Measurements from ENCODE around the gene CKAP5.

CKAP5 gene

DNA sequence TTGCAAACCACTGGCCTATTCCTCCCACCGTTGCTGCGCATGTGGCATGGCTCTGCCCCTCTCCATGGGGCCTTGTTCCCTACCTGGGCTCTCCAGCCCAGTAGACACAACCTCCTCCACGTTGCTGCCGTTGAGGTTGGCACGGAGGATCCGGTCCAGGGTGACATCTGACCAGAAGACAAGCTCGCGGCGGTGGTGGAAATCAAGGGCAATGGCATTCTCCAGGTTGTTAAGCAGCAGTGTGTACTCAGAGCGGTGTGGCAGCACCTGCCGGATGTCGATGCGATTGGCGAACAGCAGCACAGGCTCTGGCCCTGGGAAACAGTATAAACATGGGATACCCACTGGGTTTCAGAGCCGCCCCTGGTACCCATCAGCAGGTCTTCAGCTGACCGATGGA lies 48.4 kb upstream of the CKAP5 start:
- TF ChIP-seq TOX (CRISPR knock-in tag; IDR thresholded peaks at IDR 0.05; ENCODE audit: borderline replicate concordance) (no peak), PPARA (CRISPR knock-in tag; IDR thresholded peaks at IDR 0.05; ENCODE audit: borderline replicate concordance) (no peak), ZNF565 (CRISPR knock-in tag; conservative IDR thresholded peaks at IDR 0.05; ENCODE audit: low read depth) (no peak), TCF4 (CRISPR knock-in tag; IDR thresholded peaks at IDR 0.05; ENCODE audit: borderline replicate concordance) (no peak), CSDC2 (CRISPR knock-in tag; IDR thresholded peaks at IDR 0.05) (no peak), CREB5 (CRISPR knock-in tag; IDR thresholded peaks at IDR 0.05; ENCODE audit: low read depth) (no peak), ZNF70 (CRISPR knock-in tag; IDR thresholded peaks at IDR 0.05) (no peak), OSR1 (CRISPR knock-in tag; IDR thresholded peaks at IDR 0.05) (no peak), ARNTL (CRISPR knock-in tag; IDR thresholded peaks at IDR 0.05; ENCODE audit: borderline replicate concordance, low read depth) (no peak), CSRNP3 (CRISPR knock-in tag; IDR thresholded peaks at IDR 0.05) (no peak), SNAI2 (CRISPR knock-in tag; IDR thresholded peaks at IDR 0.05) (no peak), BACH2 (CRISPR knock-in tag; IDR thresholded peaks at IDR 0.05; ENCODE audit: borderline replicate concordance) (no peak), ZFP30 (CRISPR knock-in tag; IDR thresholded peaks at IDR 0.05) (no peak), ESRRG (CRISPR knock-in tag; IDR thresholded peaks at IDR 0.05) (no peak), POU6F1 (CRISPR knock-in tag; IDR thresholded peaks at IDR 0.05; ENCODE audit: borderline replicate concordance, low read depth) (no peak), ZNF8 (CRISPR knock-in tag; IDR thresholded peaks at IDR 0.05) (no peak), ZC3H10 (CRISPR knock-in tag; IDR thresholded peaks at IDR 0.05) (no peak), GLIS3 (CRISPR knock-in tag; IDR thresholded peaks at IDR 0.05) (no peak)
- TF ChIP-seq, protein P1, sequence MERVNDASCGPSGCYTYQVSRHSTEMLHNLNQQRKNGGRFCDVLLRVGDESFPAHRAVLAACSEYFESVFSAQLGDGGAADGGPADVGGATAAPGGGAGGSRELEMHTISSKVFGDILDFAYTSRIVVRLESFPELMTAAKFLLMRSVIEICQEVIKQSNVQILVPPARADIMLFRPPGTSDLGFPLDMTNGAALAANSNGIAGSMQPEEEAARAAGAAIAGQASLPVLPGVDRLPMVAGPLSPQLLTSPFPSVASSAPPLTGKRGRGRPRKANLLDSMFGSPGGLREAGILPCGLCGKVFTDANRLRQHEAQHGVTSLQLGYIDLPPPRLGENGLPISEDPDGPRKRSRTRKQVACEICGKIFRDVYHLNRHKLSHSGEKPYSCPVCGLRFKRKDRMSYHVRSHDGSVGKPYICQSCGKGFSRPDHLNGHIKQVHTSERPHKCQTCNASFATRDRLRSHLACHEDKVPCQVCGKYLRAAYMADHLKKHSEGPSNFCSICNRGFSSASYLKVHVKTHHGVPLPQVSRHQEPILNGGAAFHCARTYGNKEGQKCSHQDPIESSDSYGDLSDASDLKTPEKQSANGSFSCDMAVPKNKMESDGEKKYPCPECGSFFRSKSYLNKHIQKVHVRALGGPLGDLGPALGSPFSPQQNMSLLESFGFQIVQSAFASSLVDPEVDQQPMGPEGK (CRISPR knock-in tag; IDR thresholded peaks at IDR 0.05; ENCODE audit: borderline replicate concordance), result no peak

DNA sequence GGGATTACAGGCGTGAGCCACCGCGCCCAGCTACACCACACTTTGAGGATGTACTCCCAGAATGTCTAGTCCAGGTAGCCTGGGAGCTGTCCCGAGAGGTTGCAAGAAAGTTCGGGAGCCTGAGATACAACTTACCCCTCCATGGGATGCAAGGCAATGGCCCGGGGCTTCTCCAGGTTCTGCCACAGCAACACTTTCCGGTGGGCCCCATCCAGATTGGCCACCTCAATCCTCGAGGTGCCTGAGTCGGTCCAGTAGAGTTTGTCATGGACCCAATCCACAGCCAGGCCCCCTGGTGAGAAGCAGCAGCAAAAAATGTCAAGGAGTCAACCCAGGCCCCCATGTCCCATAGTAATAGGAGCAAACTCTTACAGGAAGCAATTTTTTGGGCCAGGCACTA lies 46.8 kb upstream of the CKAP5 start:
- no peak for ATAC-seq
- TF ChIP-seq SNAI2 (CRISPR knock-in tag; IDR thresholded peaks at IDR 0.05), result no peak
- no peak for TF ChIP-seq ARNTL (CRISPR knock-in tag; IDR thresholded peaks at IDR 0.05; ENCODE audit: borderline replicate concordance, low read depth)
- no peak for TF ChIP-seq ZC3H10 (CRISPR knock-in tag; IDR thresholded peaks at IDR 0.05)
- no peak for TF ChIP-seq CREB5 (CRISPR knock-in tag; IDR thresholded peaks at IDR 0.05; ENCODE audit: low read depth)
- TF ChIP-seq OSR1 (CRISPR knock-in tag; IDR thresholded peaks at IDR 0.05), result no peak
- TF ChIP-seq ZFP30 (CRISPR knock-in tag; IDR thresholded peaks at IDR 0.05), result no peak
- TF ChIP-seq TOX (CRISPR knock-in tag; IDR thresholded peaks at IDR 0.05; ENCODE audit: borderline replicate concordance), result no peak
- no peak for TF ChIP-seq ESRRG (CRISPR knock-in tag; IDR thresholded peaks at IDR 0.05)
- no peak for TF ChIP-seq CSRNP3 (CRISPR knock-in tag; IDR thresholded peaks at IDR 0.05)
- no peak for TF ChIP-seq ZNF70 (CRISPR knock-in tag; IDR thresholded peaks at IDR 0.05)
- TF ChIP-seq, protein P1 (CRISPR knock-in tag; IDR thresholded peaks at IDR 0.05; ENCODE audit: borderline replicate concordance), result no peak
- TF ChIP-seq, protein P2, sequence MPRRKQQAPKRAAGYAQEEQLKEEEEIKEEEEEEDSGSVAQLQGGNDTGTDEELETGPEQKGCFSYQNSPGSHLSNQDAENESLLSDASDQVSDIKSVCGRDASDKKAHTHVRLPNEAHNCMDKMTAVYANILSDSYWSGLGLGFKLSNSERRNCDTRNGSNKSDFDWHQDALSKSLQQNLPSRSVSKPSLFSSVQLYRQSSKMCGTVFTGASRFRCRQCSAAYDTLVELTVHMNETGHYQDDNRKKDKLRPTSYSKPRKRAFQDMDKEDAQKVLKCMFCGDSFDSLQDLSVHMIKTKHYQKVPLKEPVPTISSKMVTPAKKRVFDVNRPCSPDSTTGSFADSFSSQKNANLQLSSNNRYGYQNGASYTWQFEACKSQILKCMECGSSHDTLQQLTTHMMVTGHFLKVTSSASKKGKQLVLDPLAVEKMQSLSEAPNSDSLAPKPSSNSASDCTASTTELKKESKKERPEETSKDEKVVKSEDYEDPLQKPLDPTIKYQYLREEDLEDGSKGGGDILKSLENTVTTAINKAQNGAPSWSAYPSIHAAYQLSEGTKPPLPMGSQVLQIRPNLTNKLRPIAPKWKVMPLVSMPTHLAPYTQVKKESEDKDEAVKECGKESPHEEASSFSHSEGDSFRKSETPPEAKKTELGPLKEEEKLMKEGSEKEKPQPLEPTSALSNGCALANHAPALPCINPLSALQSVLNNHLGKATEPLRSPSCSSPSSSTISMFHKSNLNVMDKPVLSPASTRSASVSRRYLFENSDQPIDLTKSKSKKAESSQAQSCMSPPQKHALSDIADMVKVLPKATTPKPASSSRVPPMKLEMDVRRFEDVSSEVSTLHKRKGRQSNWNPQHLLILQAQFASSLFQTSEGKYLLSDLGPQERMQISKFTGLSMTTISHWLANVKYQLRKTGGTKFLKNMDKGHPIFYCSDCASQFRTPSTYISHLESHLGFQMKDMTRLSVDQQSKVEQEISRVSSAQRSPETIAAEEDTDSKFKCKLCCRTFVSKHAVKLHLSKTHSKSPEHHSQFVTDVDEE (CRISPR knock-in tag; IDR thresholded peaks at IDR 0.05), result no peak
- no peak for TF ChIP-seq POU6F1 (CRISPR knock-in tag; IDR thresholded peaks at IDR 0.05; ENCODE audit: borderline replicate concordance, low read depth)
- no peak for TF ChIP-seq ISL1 (CRISPR knock-in tag; IDR thresholded peaks at IDR 0.05)
- TF ChIP-seq BACH2 (CRISPR knock-in tag; IDR thresholded peaks at IDR 0.05; ENCODE audit: borderline replicate concordance), result no peak
- TF ChIP-seq GLIS3 (CRISPR knock-in tag; IDR thresholded peaks at IDR 0.05), result no peak

More for the DNA sequence above, 48.4 kb upstream of the CKAP5 start:
- no peak for ATAC-seq
